HG03354 (cell line): ENCODE measurements around the gene SYNDIG1.

Experiments
- ATAC-seq: cut with Tn5 transposase; IDR thresholded peaks from one replicate; pipeline ENCODE4 v1.9.1; 2021; ENCODE audit warnings: mild to moderate bottlenecking; ENCODE audit not compliant: unreplicated experiment, poor library complexity, severe bottlenecking

Gene SYNDIG1

GRCh38 chr20:24590178-24590982 is 121.0 kb downstream of the SYNDIG1 start:
- ATAC-seq, result no peak

- ATAC-seq, result no peak
Measured at GRCh38 chr20:24597051-24597450, 127.6 kb downstream of the SYNDIG1 start.

- ATAC-seq, result no peak
Measured at GRCh38 chr20:24598346-24598745, 128.9 kb downstream of the SYNDIG1 start.

- no peak for ATAC-seq
Measured at GRCh38 chr20:24598996-24599395, 129.6 kb downstream of the SYNDIG1 start.

GRCh38 chr20:24600012-24600411 is 130.6 kb downstream of the SYNDIG1 start:
- ATAC-seq, result no peak

GRCh38 chr20:24603454-24603853 is 134.0 kb downstream of the SYNDIG1 start:
- ATAC-seq, result no peak

GRCh38 chr20:24604966-24605665 is 135.7 kb downstream of the SYNDIG1 start:
- no peak for ATAC-seq

GRCh38 chr20:24605937-24606455 is 136.6 kb downstream of the SYNDIG1 start:
- no peak for ATAC-seq

- ATAC-seq, result no peak
Measured at GRCh38 chr20:24607402-24607801, 138.0 kb downstream of the SYNDIG1 start.

GRCh38 chr20:24608926-24609667 is 139.7 kb downstream of the SYNDIG1 start:
- peak; percentile 64 for ATAC-seq

GRCh38 chr20:24609757-24610156 is 140.3 kb downstream of the SYNDIG1 start:
- peak; percentile 11 for ATAC-seq

GRCh38 chr20:24610341-24611115 is 141.1 kb downstream of the SYNDIG1 start:
- ATAC-seq, result no peak

GRCh38 chr20:24611360-24612140 is 142.1 kb downstream of the SYNDIG1 start:
- ATAC-seq, result no peak

GRCh38 chr20:24612799-24613775 is 143.7 kb downstream of the SYNDIG1 start:
- ATAC-seq, result no peak

GRCh38 chr20:24614341-24614740 is 144.9 kb downstream of the SYNDIG1 start:
- ATAC-seq, result no peak

GRCh38 chr20:24615353-24615752 is 145.9 kb downstream of the SYNDIG1 start:
- ATAC-seq, result no peak

GRCh38 chr20:24616258-24617079 is 147.0 kb downstream of the SYNDIG1 start:
- ATAC-seq, result no peak
